Activated CD8-positive, alpha-beta memory T cell treated with anti-CD3 and anti-CD28 coated beads, Interleukin-2, amount 10 ng/mL, durations not matched to agents 7 days and 5 days (primary cell): ENCODE measurements around the gene NETO2. TPM values are rescaled to one million over a fixed set of nuclear protein-coding genes. Genes with fewer than 3 reads are reported as not detected.

Source experiments
- total RNA-seq, 2 experiments: library from RNA; stranded (reverse); gene quantifications; one replicate each; pipeline ENCODE4 v1.2.3, GENCODE V29; 2021

Gene NETO2
- total RNA-seq, 2 experiments from 2014 or later, result 8.6 to 19.8 TPM

Other genes starting within 250 kb of the NETO2 start
- gene DNAJA2, start 170.3 kb downstream of the NETO2 start, total RNA-seq, result 10 to 100 TPM; 55.6 to 70.2 TPM